ENCODE results near the gene GALNS.

GALNS gene

GRCh38 chr16:88875703-88876234, 19.0 kb upstream of the GALNS start:
- no peaks in the 10 kb centered on the region for H3K79me2 ChIP-seq (ENCODE audit: insufficient read depth, low read length)
- H3K9me3 ChIP-seq (ENCODE audit: insufficient read depth, low read length), result no peaks in the 10 kb centered on the region
- no peak overlapping the region for H3K4me3 ChIP-seq (ENCODE audit: insufficient read depth, low read length, poor library complexity, severe bottlenecking)
- H3F3A ChIP-seq (ENCODE audit: insufficient read depth), result peaks cover 14% of the 10 kb centered on the region
- no peak overlapping the region for H3K4me2 ChIP-seq (ENCODE audit: low read depth, low read length, poor library complexity, severe bottlenecking)
- no peak overlapping the region for H3K27ac ChIP-seq (ENCODE audit: low read depth, low read length)
- no peak overlapping the region for H2AFZ ChIP-seq (ENCODE audit: low read depth, low read length, severe bottlenecking)
- no peaks in the 10 kb centered on the region for H4K20me1 ChIP-seq (ENCODE audit: low read depth, low read length)
- no peak overlapping the region for H3K9ac ChIP-seq (ENCODE audit: low read length)
- no peak for TF ChIP-seq EZH2phosphoT487 (conservative IDR thresholded peaks at IDR 0.05; ENCODE audit: low read length)
- TF ChIP-seq CTCF (IDR thresholded peaks at IDR 0.05; ENCODE audit: insufficient read depth, low read length, poor library complexity, severe bottlenecking), result no peak
- no peaks in the 10 kb centered on the region for H3K9me2 ChIP-seq (replicated peaks; ENCODE audit: insufficient read depth, low read length)
- H3K36me3 ChIP-seq (ENCODE audit: low read length), result no peaks in the 10 kb centered on the region
- H3K27me3 ChIP-seq (ENCODE audit: low read length), result no peaks in the 10 kb centered on the region

GRCh38 chr16:88874938-88875599, 18.3 kb upstream of the GALNS start:
- Histone ChIP-seq H3K9ac (ENCODE audit: low read length) (no peak overlapping the region), H3K4me3 (ENCODE audit: insufficient read depth, low read length, poor library complexity, severe bottlenecking) (no peak overlapping the region), H3K9me2 (replicated peaks; ENCODE audit: insufficient read depth, low read length) (no peaks in the 10 kb centered on the region), H4K20me1 (ENCODE audit: low read depth, low read length) (no peaks in the 10 kb centered on the region), H3K79me2 (ENCODE audit: insufficient read depth, low read length) (no peaks in the 10 kb centered on the region), H3K4me2 (ENCODE audit: low read depth, low read length, poor library complexity, severe bottlenecking) (no peak overlapping the region), H3F3A (ENCODE audit: insufficient read depth) (peaks cover 14% of the 10 kb centered on the region), H3K27ac (ENCODE audit: low read depth, low read length) (no peak overlapping the region), H3K9me3 (ENCODE audit: insufficient read depth, low read length) (no peaks in the 10 kb centered on the region), H2AFZ (ENCODE audit: low read depth, low read length, severe bottlenecking) (no peak overlapping the region), H3K27me3 (ENCODE audit: low read length) (no peaks in the 10 kb centered on the region), H3K36me3 (ENCODE audit: low read length) (no peaks in the 10 kb centered on the region)
- TF ChIP-seq CTCF (IDR thresholded peaks at IDR 0.05; ENCODE audit: insufficient read depth, low read length, poor library complexity, severe bottlenecking) (no peak), EZH2phosphoT487 (conservative IDR thresholded peaks at IDR 0.05; ENCODE audit: low read length) (no peak)

- Histone ChIP-seq H2AFZ (ENCODE audit: low read depth, low read length, severe bottlenecking) (no peak overlapping the region), H3K27me3 (ENCODE audit: low read length) (no peaks in the 10 kb centered on the region), H3K79me2 (ENCODE audit: insufficient read depth, low read length) (no peaks in the 10 kb centered on the region)
These were observed 16.0 kb upstream of the GALNS start for GRCh38 chr16:88872650-88873331.

More at GRCh38 chr16:88872650-88873331, 16.0 kb upstream of the GALNS start:
- Histone ChIP-seq H3K27ac (ENCODE audit: low read depth, low read length) (no peak overlapping the region), H3K9ac (ENCODE audit: low read length) (no peak overlapping the region), H3K9me3 (ENCODE audit: insufficient read depth, low read length) (no peaks in the 10 kb centered on the region), H3K4me3 (ENCODE audit: insufficient read depth, low read length, poor library complexity, severe bottlenecking) (no peak overlapping the region), H3K36me3 (ENCODE audit: low read length) (no peaks in the 10 kb centered on the region), H4K20me1 (ENCODE audit: low read depth, low read length) (no peaks in the 10 kb centered on the region), H3F3A (ENCODE audit: insufficient read depth) (peaks cover 14% of the 10 kb centered on the region), H3K9me2 (replicated peaks; ENCODE audit: insufficient read depth, low read length) (no peaks in the 10 kb centered on the region), H3K4me2 (ENCODE audit: low read depth, low read length, poor library complexity, severe bottlenecking) (no peak overlapping the region)
- TF ChIP-seq EZH2phosphoT487 (conservative IDR thresholded peaks at IDR 0.05; ENCODE audit: low read length) (no peak), CTCF (IDR thresholded peaks at IDR 0.05; ENCODE audit: insufficient read depth, low read length, poor library complexity, severe bottlenecking) (no peak)

Measured in SU-DHL-6 (cell line).